DMS 273 (cell line): ENCODE results near the gene ALKBH3.

ENCODE experiments used
- DNase-seq: peaks from one replicate; lab custom pipeline; 2025; ENCODE audit not compliant: unreplicated experiment; lab: John Stamatoyannopoulos, UW

ALKBH3 gene

DNA sequence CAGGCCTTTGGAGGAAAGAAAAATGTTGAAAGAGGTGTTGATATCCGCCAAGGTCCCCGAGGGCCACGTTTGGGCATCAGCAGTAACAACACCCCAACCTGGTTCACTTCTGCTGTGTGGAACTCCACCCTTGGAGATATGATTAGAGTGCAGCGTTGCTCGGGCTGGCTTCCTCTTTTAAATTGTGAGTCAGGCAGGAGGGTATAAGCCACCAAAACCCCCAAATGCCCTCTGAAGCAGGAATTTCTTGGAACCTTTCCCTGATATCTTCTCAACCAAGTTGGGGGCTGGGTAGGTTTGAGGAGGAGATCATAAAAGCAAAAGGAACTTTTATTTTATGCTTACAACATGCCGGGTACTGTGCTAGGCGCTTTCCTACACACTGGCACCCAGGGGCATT lies 55.4 kb downstream of the ALKBH3 start:
- DNase-seq, result no peak

DNA sequence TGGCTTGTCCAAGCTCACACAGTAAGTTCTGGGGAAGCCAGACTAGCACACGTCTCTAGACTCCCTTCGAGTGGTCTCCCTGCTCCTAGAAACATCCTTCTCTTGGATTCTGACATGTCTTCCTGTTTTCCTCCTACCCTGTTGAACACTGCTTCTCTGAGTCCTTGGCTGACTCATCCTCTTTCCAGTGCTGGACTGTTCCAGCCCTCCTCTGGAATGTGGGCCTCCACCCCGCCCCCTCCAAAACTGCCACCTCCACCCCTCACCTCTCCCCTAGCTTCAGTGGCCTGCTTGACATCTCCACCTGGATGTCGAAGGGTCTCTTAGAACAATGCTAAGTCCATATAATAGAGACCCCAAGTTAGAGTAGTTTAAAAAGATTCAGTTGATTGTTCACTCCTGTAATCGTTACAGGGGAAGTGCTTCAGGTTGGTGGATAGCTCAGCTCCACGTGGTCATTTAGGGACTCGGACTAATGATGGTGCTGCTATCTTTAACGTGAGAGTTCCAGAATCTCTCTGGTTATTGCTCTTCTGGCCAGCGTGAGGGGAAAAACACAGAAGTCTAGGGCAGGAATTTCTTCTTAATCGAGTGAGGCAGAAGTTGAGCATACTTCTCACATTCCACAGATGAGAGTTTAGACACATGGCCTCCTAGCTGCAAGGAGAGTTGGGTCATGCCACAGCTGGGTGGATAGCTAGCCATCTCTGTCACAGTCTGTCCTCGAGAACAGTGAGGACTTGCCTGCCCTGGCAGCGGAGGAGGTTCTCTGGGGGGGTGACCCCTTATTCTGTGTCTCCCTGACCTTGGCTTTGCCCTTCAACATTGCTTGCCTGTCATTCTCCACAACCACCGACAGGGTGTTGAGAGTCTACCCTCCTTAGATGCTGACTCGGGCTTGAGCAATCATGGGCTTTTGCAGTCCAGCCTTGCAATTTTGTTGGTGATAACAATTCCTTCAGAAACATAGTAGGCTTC lies 57.1 kb downstream of the ALKBH3 start:
- DNase-seq, result no peak

DNA sequence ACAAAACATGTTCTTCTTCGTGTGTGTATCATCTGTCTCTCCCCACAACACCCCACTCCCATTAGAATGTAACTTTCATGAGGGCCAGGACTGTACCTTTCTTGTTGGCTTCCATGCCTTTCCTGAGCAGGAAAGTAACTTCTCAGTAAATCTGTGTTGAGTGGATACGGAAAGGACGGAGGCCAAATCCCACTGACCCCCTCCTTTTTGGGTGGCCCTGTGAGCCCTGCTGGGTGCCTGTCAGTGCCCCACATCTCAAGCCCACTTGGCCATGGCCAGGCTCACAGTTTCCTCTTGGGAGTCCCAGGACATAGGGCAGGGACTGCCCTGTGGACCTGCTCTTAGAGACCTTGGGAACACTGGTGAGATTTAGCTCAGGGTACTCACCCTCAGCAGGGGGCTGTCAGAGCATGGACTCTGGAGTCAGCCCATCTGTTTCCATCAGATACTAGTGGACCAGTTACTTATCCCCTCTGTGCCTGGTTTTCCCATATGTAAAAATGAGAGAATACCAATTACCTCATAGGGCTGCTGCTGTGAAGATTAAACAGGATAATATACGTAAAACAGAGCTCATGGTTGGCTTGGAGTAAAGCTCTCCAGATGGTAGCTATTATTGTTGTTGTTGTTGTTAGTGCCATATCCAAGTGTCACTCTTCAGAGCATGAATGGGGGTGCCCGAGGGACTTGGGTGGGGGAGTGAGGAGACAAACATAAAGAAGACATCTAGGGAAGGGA lies 60.8 kb downstream of the ALKBH3 start:
- DNase-seq, result peak; percentile 62

DNA sequence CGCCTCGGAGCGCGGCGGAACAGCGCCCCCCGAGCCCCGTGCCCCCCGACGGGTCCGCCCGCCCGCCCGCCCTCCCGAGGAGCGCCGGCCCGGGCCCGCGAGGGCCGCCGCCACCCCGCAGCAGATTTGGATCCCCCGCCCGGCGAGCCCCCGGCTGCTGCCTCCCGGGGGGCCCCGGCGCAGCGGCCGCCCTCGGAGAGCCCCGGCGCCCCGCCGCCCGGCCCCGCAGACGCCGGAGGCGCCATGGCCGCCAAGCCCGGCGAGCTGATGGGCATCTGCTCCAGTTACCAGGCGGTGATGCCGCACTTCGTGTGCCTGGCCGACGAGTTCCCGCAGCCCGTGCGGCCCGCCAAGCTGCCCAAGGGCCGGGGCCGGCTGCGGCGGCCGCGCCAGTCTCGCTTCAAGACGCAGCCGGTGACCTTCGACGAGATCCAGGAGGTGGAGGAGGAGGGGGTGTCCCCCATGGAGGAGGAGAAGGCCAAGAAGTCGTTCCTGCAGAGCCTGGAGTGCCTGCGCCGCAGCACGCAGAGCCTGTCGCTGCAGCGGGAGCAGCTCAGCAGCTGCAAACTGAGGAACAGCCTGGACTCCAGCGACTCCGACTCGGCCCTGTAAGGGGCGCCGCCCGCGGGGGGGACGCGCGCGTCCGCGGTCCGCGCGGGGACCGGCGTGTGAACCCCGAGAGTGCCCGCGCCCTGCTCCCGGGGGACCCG lies 62.2 kb downstream of the ALKBH3 start:
- DNase-seq, result peak; percentile 67

DNA sequence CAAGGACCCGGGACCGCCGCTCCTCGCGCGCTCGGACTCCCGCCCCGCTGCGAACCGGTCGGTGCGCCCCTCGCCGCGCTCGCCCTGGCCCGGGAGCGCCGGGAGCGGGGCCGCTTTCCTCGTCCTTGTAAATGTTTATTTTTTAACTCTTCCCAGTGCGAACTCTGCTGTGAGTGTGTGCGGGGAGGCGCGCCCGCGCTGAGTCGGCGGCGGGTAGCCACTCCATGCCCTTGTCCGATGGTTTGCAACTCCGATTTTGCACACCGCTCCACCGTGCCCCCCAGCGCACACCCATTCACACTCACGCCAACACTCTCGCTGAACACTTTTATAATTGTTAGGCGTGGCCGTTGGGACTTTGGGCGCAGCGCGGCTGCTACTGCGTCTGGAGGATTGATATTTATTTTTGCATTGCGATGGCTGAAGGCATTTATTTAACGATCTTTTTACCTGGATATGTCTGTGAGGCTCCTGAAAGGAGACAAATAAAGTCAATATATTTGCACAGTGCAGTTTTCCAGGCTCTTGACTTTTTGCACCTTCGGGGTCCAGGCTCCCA lies 62.8 kb downstream of the ALKBH3 start:
- DNase-seq, result peak; percentile 57

DNA sequence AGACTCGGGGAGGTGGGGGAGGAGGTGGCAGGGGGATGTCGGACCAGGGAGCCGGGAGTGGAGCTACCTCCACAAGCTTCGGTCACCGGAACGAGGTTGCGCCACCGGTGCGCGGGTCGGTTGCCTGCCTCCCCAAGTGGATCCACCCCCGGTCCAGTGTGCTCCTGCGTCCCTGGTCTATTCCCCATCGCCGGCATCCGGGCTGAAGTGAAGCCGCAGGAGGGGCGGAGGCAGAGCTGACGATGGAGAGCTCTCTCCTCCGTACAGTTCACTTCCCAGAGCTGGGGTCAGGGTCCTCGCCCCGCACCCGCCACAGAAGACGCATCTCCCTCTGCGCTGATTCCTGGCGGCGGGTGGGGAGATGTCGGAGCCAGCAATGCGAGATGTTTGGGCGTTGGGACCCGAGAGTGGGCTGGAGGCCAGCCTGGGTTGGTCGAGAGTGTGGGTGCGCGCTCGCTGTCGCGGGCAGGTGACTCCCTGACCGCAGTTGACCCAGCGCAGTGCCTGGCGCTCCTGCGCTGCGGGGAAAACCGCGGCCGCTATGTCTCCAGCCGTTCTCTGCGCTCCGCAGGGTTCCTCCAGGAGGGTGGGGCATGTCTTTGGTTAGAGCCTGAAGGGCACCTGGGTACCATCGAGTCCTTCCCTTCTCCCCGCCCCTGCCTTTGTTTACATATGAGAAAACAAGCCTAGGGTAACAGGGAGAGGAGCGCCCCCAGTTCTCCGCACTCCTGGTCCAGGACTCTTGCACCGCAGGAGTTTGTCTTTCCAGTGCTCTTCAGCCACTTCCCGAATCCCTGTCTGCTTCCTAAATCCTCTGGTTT lies 63.5 kb downstream of the ALKBH3 start:
- peak; percentile 42 for DNase-seq

DNA sequence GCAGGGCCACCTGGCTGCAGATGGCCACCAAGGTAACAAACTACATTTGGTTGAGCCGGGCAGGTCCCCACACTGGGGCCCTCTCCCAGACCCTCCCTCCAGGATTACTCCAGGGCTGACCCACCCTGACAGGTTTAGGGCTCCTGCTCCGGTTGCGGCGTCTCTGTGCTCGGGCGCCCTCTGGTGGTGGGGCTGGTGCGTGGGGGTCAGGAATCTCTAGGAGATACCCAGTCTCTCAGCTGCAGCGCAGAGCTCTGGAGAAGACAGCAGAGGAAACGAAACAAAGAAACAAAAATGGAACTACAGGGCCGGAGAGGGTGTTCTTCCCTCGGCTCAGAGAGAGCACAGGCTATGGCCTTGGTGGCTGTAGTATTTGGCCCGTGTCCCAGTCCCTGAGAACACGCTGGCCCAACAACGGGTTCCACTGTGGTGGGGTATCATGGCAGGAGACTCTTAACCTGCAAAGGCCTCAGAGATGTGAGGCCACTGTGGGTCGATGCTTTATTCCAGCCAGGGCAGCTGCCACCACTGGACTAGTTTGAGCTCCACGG lies 64.2 kb downstream of the ALKBH3 start:
- DNase-seq, result peak; percentile 63

DNA sequence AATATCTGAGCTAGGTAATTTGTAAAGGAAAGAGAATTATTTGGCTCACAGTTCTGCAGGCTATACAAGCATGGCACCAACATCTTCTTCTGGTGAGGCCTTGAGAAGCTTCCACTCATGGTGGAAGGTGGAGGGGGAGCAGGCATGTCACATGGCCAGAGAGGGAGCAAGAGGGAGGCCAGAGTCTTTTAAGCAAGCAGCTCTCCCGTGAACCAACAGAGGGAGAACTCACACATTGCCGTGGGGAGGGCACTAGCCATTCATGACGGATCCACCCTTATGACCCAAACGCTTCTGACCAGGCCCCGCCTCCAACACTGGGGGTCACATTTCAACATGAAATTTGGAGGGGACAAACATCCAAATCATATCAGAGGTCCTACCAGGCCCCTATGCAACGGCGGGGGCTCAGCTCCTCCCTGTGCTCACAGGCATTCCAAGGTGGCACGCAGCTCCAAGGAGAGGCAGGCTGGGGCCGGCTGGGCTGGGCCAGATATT lies 66.4 kb downstream of the ALKBH3 start:
- DNase-seq, result peak; percentile 51

DNA sequence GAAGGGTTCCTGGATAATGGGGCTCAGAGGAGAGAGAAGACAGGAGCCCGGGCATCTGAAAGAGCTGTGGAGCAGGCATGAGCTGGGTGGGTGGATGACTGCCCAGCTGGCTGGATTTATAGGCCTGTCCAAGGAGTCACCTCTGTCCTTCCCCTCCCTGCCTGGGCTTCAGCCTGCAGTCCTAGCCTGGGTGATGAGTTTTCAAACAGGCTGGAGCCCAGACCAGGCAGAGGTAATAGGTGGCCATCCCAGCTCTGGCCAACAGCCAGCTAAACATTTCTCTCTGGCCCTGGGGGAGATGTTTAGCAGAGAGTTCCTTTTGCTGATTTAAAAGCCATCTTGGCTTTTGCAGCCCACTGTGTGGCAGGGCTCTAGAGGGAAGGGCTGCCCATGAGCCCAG lies 67.2 kb downstream of the ALKBH3 start:
- no peak for DNase-seq

DNA sequence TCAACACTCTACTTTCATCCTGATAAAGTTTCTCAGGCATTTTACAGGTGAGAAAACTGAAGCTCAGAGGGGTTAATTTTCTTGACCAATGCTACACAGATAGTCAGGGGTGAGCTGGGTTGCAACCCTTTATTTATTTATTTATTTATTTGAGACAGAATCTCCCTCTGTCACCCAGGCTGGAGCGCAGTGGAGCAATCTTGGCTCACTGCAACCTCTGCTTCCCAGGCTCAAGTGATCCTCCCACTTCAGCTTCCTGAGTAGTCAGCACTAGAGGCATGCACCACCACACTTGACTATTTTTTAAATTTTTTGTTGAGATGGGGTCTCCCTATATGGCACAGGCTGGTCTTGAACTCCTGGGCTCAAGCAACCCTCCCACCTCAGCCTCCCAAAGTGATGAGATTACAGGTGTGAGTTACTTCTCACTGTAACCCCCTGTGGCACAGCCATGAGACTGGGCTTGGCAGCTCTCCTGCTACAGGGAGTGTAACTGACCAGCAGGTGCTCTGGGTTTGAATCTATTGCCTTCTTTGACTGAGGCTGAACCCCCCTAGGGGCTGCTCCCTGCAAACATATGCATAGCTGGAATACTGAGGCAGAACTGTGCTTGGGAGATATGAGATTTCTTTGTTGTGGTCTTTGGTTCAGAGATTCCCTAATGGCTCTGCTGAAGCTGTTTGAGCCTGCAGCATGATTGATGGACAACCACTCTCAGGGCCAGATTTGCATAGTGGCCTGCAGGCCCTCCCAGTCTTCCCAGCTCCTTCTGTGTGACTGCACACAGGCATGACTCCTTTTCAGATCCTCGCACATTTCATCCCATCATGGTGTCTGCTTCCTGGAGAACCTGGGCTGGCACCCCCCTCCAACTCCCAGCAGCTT lies 68.0 kb downstream of the ALKBH3 start:
- no peak for DNase-seq

DNA sequence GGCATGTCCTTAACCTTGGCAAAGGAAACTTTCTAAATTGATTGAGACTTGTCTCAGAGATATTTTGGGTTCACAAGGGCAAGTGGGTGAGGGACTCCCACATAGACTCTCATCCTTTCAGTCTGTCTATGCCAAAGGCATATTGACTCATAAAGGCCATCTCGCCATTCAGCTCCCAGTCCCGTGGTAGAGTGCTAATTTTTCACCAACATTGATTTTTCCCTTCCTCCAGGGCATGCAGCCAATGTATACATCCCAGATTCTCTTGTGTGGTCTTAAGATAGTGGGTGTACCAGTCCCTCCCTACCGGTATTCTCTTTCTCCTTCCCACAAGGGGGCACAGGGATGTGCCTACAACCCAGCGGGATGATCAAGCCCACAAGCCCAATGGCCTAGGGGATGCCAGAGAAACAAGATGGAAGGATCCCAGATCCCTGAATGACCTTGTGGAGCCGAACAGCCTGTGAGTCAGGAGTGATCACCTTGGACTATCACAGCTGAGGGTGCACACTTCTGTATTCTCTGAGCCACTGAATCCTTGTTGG lies 69.8 kb downstream of the ALKBH3 start:
- peak; percentile 25 for DNase-seq

DNA sequence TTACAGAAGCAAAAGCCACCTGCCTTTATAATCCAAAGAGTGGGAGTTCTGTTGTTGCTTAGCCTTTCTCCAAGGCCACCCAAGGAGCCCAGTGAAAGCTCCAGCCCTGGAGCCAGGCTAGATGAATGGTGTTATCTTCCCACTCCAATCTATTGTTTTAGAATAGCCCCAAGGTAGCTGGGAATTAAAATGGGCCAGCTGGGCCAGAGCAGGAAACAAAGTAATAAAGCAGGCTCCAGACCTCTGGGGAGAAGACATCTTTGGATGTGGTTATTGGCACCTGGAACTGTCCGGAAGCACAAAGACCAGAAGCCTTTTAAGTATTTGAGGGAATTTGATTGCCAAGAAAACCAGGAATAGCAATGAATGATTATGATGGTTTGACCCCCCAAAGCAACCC lies 70.6 kb downstream of the ALKBH3 start:
- DNase-seq, result no peak

DNA sequence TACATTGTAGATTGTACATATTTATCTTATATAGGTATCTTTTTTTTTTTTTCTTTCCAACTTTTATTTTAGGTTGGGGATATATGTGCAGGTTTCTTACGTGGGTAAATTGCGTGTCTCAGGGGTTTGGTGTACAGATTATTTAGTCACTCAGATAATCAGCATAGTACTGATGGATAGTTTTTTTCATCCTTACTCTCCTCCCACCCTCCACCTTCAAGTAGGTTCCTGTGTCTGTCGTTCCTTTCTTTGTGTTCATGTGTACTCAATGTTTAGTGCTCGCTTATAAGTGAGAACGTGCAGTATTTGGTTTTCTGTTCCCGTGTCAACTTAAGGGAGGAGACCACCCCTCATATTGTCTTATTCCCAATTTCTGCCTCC lies 71.4 kb downstream of the ALKBH3 start:
- no peak for DNase-seq

DNA sequence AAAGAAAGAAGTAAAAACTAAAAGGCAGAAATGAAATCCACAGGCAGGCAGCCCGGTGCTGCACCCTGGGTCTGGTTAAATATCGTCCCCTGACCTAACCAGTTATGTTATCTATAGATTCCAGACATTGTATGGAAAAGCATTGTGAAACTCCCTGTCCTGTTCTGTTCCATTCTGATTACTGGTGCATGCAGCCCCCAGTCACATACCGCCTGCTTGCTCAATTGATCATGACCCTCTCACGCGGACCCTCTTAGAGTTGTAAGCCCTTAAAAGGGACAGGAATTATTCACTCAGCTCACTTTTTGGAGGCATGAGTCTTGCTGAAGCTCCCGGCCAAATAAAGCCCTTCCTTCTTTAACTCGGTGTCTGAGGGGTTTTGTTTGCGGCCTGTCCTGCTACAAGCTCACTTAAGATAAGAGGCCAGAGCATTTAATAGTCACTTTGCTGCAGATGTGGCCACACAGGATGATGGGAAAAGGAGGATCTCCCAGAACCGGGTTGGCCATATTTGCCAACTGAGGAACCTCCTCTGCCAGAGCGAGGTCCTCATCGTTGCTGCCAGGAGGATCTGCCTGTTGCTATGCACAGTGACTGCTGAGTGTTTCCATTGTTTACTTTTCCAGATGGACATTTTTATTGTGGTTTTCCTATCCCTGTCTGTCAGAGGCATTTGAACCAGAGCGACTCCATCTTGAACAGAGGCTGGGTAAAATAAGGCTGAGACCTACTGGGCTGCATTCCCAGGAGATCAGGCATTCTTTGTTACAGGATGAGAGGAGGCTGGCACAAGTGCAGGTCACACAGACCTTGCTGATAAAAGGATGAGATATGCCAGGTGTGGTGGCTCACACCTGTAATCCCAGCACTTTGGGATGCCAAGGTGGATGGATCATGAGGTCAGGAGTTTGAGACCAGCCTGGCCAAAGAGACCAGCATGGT lies 72.0 kb downstream of the ALKBH3 start:
- no peak for DNase-seq

DNA sequence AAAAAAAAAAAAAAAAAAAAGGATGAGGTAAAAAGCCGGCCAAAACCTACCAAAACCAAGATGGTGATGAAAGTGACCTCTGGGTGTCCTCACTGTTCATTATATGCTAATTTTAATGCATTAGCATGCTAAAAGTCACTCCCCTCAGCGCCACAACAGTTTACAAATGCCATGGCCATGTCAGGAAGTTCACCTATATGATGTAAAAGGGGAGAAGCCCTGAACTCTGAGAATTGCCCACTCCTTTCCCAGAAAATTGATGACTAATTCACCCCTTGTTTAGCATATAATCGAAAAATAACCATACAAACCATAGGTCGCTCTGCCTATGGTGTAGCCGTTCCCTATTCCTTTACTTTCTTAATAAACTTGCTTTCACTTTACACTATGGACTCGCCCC lies 72.9 kb downstream of the ALKBH3 start:
- DNase-seq, result no peak

DNA sequence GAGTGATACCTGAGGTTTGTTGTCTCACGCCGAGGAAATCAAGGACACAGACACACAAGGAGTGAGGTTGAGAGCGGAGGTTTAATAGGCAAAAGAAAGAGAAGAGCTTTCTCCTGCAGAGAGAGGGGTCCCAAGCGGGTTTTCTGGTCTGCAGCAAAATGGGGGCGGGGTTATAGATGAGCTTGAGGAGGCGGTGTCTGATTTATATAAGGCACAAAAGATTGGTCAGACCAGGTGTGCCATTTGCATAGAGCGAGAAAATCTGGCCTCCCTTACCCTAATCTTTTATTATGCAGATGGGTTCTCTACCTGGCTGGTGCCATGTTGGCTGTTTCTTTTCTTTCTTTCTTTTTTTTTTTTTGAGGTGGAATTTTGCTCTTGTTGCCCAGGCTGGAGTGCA lies 73.6 kb downstream of the ALKBH3 start:
- DNase-seq, result no peak

DNA sequence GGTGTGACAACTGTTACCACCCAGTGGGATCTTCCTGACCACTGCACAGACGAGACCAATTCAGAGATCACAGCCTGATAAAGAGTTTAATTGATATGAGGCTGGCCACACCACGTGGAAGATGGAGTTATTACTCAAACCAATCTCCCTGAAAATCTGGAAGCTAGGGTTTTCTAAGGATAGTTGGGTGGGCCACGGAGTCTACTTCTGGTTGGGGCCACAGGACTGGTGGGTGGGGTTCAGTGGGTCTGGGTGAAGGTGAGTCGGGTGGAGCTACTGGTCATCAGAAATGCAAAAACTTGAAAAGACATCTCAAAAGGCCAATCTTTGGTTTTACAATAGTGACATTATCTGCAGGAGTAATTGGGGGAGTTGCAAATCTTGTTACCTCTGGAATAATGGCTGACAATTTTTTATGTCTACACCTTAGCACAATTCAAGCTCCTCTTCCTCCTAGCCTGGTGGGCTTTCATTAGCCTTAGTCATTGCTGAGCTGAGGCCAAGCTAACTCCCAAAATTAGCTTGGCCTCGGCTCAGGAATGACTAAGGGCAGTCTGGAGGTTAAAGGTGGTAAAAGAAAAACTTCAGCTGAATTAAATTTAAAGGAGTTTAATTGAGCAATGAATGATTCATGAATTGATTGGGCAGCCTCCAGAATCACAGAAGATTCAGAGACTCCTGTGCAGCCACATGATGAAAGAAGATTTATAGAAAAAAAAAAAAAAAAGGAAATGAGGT lies 74.9 kb downstream of the ALKBH3 start:
- DNase-seq, result no peak
